GM12878 (cell line): Measurements from ENCODE around the gene SRCIN1. TPM values are rescaled to one million over a fixed set of nuclear protein-coding genes. Genes with fewer than 3 reads are reported as not detected.
A peak's percentile ranks its signal among the peaks of the same experiment; 100 is the strongest.

Source experiments
- ATAC-seq: fragments of 200-7000 bp; cut with Tn5 transposase; 3 replicates; pipeline ENCODE4 v1.9.1; 2020; ENCODE audit warnings: mild to moderate bottlenecking, moderate library complexity
- BruUV-seq: library from RNA; stranded (reverse); fragments of 400-500 nt; replicated peaks from 2 replicates; lab custom pipeline; 2021; lab: Mats Ljungman, UMichigan
- CTCF ChIA-PET: fragments of 300-600 bp; sonication (Branson Sonifier 250); formaldehyde crosslinking; extraction: SDS; loops from one replicate; lab custom pipeline; 2021; ENCODE audit warnings: inconsistent platforms; lab: Yijun Ruan, JAX
- POLR2A ChIA-PET: fragments of 350-600 bp; formaldehyde crosslinking; extraction: SDS; loops from one replicate; lab custom pipeline; 2021; ENCODE audit warnings: inconsistent platforms; lab: Charles Lee
- RAD21 ChIA-PET: fragments of 300-600 bp; sonication (Branson Sonifier 250); formaldehyde crosslinking; loops from one replicate; lab custom pipeline; 2023; ENCODE audit warnings: antibody characterized with exemption; ENCODE audit not compliant: unreplicated experiment; lab: Charles Lee
- SMC1A ChIA-PET: fragments of 300-600 bp; sonication (Branson Sonifier 250); formaldehyde crosslinking; loops from one replicate; lab custom pipeline; 2023; ENCODE audit not compliant: unreplicated experiment, uncharacterized antibody; lab: Charles Lee
- DNase-seq: peaks from one replicate; pipeline ENCODE4 v3.0.0-alpha.2; 2011; ENCODE audit warnings: low read depth, low spot score
- FAIRE-seq: peaks from 3 replicates; lab custom pipeline; 2011; peaks lifted over from hg19 to GRCh38; lab: Jason Lieb, UNC
- H2AFZ ChIP-seq: 2 replicates; pipeline ENCODE4 v1.6.0; 2011; ENCODE audit warnings: low read depth, low read length, control low read depth; ENCODE audit not compliant: control insufficient read depth
- H3K27ac ChIP-seq: 2 replicates; pipeline ENCODE4 v1.5.1; 2011; ENCODE audit warnings: control low read depth; ENCODE audit not compliant: control insufficient read depth, insufficient read depth
- H3K27me3 ChIP-seq, 2 experiments: replicated peaks in 1 of 2; 2 replicates each; pipeline versions ENCODE4 v1.6.0 to v1.6.1; 2011; ENCODE audit warnings: low read length in 1 of 2; ENCODE audit not compliant: control insufficient read depth in 2 of 2, insufficient read depth in 2 of 2
- H3K36me3 ChIP-seq, 2 experiments: 2 replicates each; pipeline ENCODE4 v1.5.1; 2011; ENCODE audit warnings: low read length in 1 of 2; ENCODE audit not compliant: control insufficient read depth in 2 of 2, insufficient read depth in 2 of 2
- H3K4me1 ChIP-seq: 2 replicates; pipeline ENCODE4 v1.6.1; 2011; ENCODE audit warnings: mild to moderate bottlenecking, low read length, moderate library complexity, mixed read lengths; ENCODE audit not compliant: control insufficient read depth, insufficient read depth
- H3K4me2 ChIP-seq: 2 replicates; pipeline ENCODE4 v1.6.0; 2011; ENCODE audit warnings: control low read depth; ENCODE audit not compliant: control insufficient read depth, insufficient read depth
- H3K4me3 ChIP-seq: fragments of 200-600 bp; sonication (generic); 2 replicates; pipeline ENCODE4 v1.5.1; 2016
- H3K79me2 ChIP-seq: 2 replicates; pipeline ENCODE4 v1.6.0; 2011; ENCODE audit warnings: low read length; ENCODE audit not compliant: control insufficient read depth, insufficient read depth
- H3K9ac ChIP-seq: 2 replicates; pipeline ENCODE4 v1.8.0; 2011; ENCODE audit warnings: low read length, control low read depth, mixed read lengths; ENCODE audit not compliant: control insufficient read depth, insufficient read depth
- H3K9me3 ChIP-seq: replicated peaks from 3 replicates; pipeline ENCODE4 v1.5.1; 2011; ENCODE audit warnings: mild to moderate bottlenecking, low read length; ENCODE audit not compliant: control insufficient read depth, insufficient read depth
- H4K20me1 ChIP-seq: 2 replicates; pipeline ENCODE4 v1.6.0; 2011; ENCODE audit not compliant: control insufficient read depth, insufficient read depth
- CTCF ChIP-seq, 3 experiments: IDR thresholded peaks in 2 of 3; conservative IDR thresholded peaks in 1 of 3; 2 replicates each; pipeline ENCODE4 v1.5.1; 2011; ENCODE audit warnings: low read depth in 3 of 3, low read length in 3 of 3, mild to moderate bottlenecking in 3 of 3, control low read depth in 2 of 3, moderate library complexity in 2 of 3, inconsistent platforms in 1 of 3, mixed read lengths in 1 of 3; ENCODE audit not compliant: control insufficient read depth in 2 of 3, insufficient read depth in 1 of 3; ENCODE audit errors: extremely low read depth in 1 of 3
- JUNB ChIP-seq: IDR thresholded peaks from 2 replicates; pipeline ENCODE4 v1.6.1; 2016; ENCODE audit warnings: antibody characterized with exemption, mild to moderate bottlenecking
- KLF5 ChIP-seq: fragments of 450-650 bp; IDR thresholded peaks from 2 replicates; pipeline ENCODE4 v1.6.1; 2014; ENCODE audit warnings: mild to moderate bottlenecking; ENCODE audit not compliant: partially characterized antibody
- PAX5 ChIP-seq: IDR thresholded peaks from 2 replicates; pipeline ENCODE4 v1.6.1; 2011; ENCODE audit warnings: low read depth, low read length, borderline replicate concordance
- PML ChIP-seq: IDR thresholded peaks from 2 replicates; pipeline ENCODE4 v1.6.1; 2012; ENCODE audit warnings: low read length, inconsistent platforms
- RCOR1 ChIP-seq: conservative IDR thresholded peaks from 2 replicates; pipeline ENCODE4 v1.6.1; 2012; ENCODE audit warnings: low read depth, low read length, improper control_type of control experiment
- SIX5 ChIP-seq: IDR thresholded peaks from 2 replicates; pipeline ENCODE4 v1.6.1; 2011; ENCODE audit warnings: mild to moderate bottlenecking, low read depth, low read length, moderate library complexity; ENCODE audit not compliant: severe bottlenecking
- SMC3 ChIP-seq: IDR thresholded peaks from 2 replicates; pipeline ENCODE4 v1.6.1; 2011; ENCODE audit warnings: low read length, improper control_type of control experiment, borderline replicate concordance
- ZZZ3 ChIP-seq: IDR thresholded peaks from 2 replicates; pipeline ENCODE4 v1.6.1; 2011; ENCODE audit warnings: low read depth; ENCODE audit not compliant: control insufficient read depth, insufficient read length
- WGBS: methylation state at CpG from one replicate; pipeline ENCODE4 v1.1.6; 2016; ENCODE audit warnings: low lambda C conversion rate; ENCODE audit not compliant: insufficient replicate concordance, insufficient coverage; ENCODE audit errors: missing lambda C conversion rate; 5-methylcytosine and 5-hydroxymethylcytosine counted together
- in situ Hi-C: fragments of 300-500 bp; cut with MboI; formaldehyde crosslinking; loops from 9 replicates; pipeline ENCODE4 v1.14.3; 2018; ENCODE audit warnings: mixed read lengths
- intact Hi-C: fragments of 100-400 bp; cut with micrococcal nuclease; formaldehyde crosslinking; loops from one replicate; pipeline ENCODE4 v1.14.2; 2022; ENCODE audit not compliant: unreplicated experiment
- polyA plus RNA-seq, 11 experiments: library from polyadenylated mRNA; depleted of rRNA in 4 of 11; unstranded in 6 of 11; stranded (reverse) in 5 of 11; fragments of >200 nt; fragmentation: Nextera tagmentation in 4 of 11; fragmentation: Illumina TruSeq in 1 of 11; extraction: Ambion mirVana in 4 of 11; extraction: Trizol in 1 of 11; gene quantifications; 1 replicate in 1 of 11; 2 replicates in 10 of 11; pipeline versions ENCODE4 v1.2.1 to v1.2.3, GENCODE V29; 2011 to 2016; ENCODE audit warnings: inconsistent platforms in 2 of 11, missing spikeins in 2 of 11, low read depth in 1 of 11
- total RNA-seq, 4 experiments: library from RNA; depleted of rRNA in 3 of 4; stranded (reverse); fragments of >200 nt in 3 of 4; fragmentation: Illumina TruSeq in 1 of 4; extraction: Trizol in 1 of 4; gene quantifications; 2 replicates each; pipeline versions ENCODE4 v1.2.1 to v1.2.3, GENCODE V29; 2013 to 2021

SRCIN1 gene
- total and polyA plus RNA-seq, 10 of the 15 experiments (the other 5 are each of a cell fraction or from before 2014, with no cell fraction given), result under 0.01 to 0.74 (median 0.20) TPM; not detected in 3

GRCh38 chr17:38582069-38582468 is 23.7 kb downstream of the SRCIN1 start (continued):
- TF ChIP-seq KLF5 (no peak), RCOR1 (no peak), JUNB (no peak), PAX5 (no peak), ZZZ3 (no peak), PML (no peak)

- POLR2A ChIA-PET, result no interaction called here
- FAIRE-seq, result no peak
- TF ChIP-seq SIX5, result no peak
- TF ChIP-seq CTCF (IDR thresholded peaks at IDR 0.05 in 2 of 3, conservative IDR thresholded peaks at IDR 0.05 in 1 of 3; ENCODE audit: control insufficient read depth in 2 of 3, extremely low read depth in 1 of 3, insufficient read depth in 1 of 3, low read depth in 3 of 3, low read length in 3 of 3), result peak; percentile 22 to 47 (median 40); a peak in 4 of 6 replicates
- TF ChIP-seq SMC3, result peak; percentile 17; the same call in 1 of the 2 replicates
- no peaks in the 10 kb centered on the region for H3K9me3 ChIP-seq
- no peaks in the 10 kb centered on the region for H3K79me2 ChIP-seq
- CTCF ChIA-PET, result interaction anchor here (10.3 to 11.8 kb wide), 2 partner anchors 20 to 84 kb away, joined by 176 to 187 read pairs; no protein-coding TSS in a partner anchor
- intact Hi-C loops, result loop anchor here (5.0 to 10.0 kb wide), 2 partner anchors 87 to 155 kb away; partner anchors contain the start of gene ARHGAP23
- H4K20me1 ChIP-seq, result no peaks in the 10 kb centered on the region
- no peak overlapping the region for H2AFZ ChIP-seq
- H3K9ac ChIP-seq, result no peak overlapping the region
- in situ Hi-C loops, result loop anchor here (5.0 kb wide), 1 partner anchor 88 kb away; no protein-coding TSS in a partner anchor
- H3K27me3 ChIP-seq, result peaks cover 13 to 25% of the 10 kb centered on the region in 2 experiments
- no peaks in the 10 kb centered on the region for H3K4me1 ChIP-seq
- no peak overlapping the region for H3K27ac ChIP-seq
- H3K4me2 ChIP-seq, result no peak overlapping the region
- BruUV-seq, result no TSS peak
- SMC1A ChIA-PET, result interaction anchor here (1.1 kb wide), 1 partner anchor 88 kb away, joined by 4 read pairs; no protein-coding TSS in a partner anchor
- whole genome bisulfite sequencing, result 6% methylated on average over 7 of the region's 7 CpGs
- peak; percentile 55; the same call in 2 of the 3 replicates for ATAC-seq
- H3K4me3 ChIP-seq, result no peak overlapping the region
- H3K36me3 ChIP-seq, result no peaks in the 10 kb centered on the region
- DNase-seq, result no peak
- RAD21 ChIA-PET, result interaction anchor here (0.7 kb wide), 1 partner anchor 22 kb away, joined by 3 read pairs; no protein-coding TSS in a partner anchor
These were observed 25.8 kb downstream of the SRCIN1 start for GRCh38 chr17:38579934-38580333.
